Stromal cell of bone marrow (primary cell): Measurements from ENCODE around the gene SON.

ENCODE experiments used
- DNase-seq: peaks from one replicate; pipeline ENCODE4 v3.0.0-alpha.2; 2012; ENCODE audit warnings: low read depth

SON gene

GRCh38 chr21:33543505-33544129, 779 bp downstream of the SON start:
- DNase-seq: no peak

- no peak for DNase-seq
Observed at GRCh38 chr21:33544451-33545195, 1.8 kb downstream of the SON start.

- DNase-seq: no peak
Observed at GRCh38 chr21:33546086-33546485, 3.2 kb downstream of the SON start.

- no peak for DNase-seq
Observed at GRCh38 chr21:33549848-33550771, 7.3 kb downstream of the SON start.

- no peak for DNase-seq
Observed at GRCh38 chr21:33550772-33551660, 8.2 kb downstream of the SON start.

- DNase-seq: no peak
Observed at GRCh38 chr21:33551664-33552063, 8.8 kb downstream of the SON start.

- no peak for DNase-seq
Observed at GRCh38 chr21:33552093-33552998, 9.5 kb downstream of the SON start.

GRCh38 chr21:33552999-33553598, 10.3 kb downstream of the SON start:
- DNase-seq: no peak

GRCh38 chr21:33554236-33554981, 11.6 kb downstream of the SON start:
- DNase-seq: no peak

- DNase-seq: no peak
Observed at GRCh38 chr21:33554982-33555344, 12.1 kb downstream of the SON start.

- DNase-seq: no peak
Observed at GRCh38 chr21:33557447-33557846, 14.6 kb downstream of the SON start.

GRCh38 chr21:33558777-33559421, 16.1 kb downstream of the SON start:
- DNase-seq: no peak

GRCh38 chr21:33559813-33560212, 17.0 kb downstream of the SON start:
- DNase-seq: no peak

GRCh38 chr21:33560965-33561364, 18.1 kb downstream of the SON start:
- no peak for DNase-seq

GRCh38 chr21:33561373-33561772, 18.5 kb downstream of the SON start:
- DNase-seq: no peak

- no peak for DNase-seq
Observed at GRCh38 chr21:33562389-33562788, 19.6 kb downstream of the SON start.

- DNase-seq: no peak
Observed at GRCh38 chr21:33566514-33566913, 23.7 kb downstream of the SON start.

GRCh38 chr21:33567914-33568313, 25.1 kb downstream of the SON start:
- DNase-seq: no peak

- no peak for DNase-seq
Observed at GRCh38 chr21:33568448-33568847, 25.6 kb downstream of the SON start.
